HTR-8/SVneo (cell line): ENCODE data around the gene ATP6V1F.

Source experiments
- DNase-seq: peaks from one replicate; pipeline ENCODE4 v3.0.0; 2011; ENCODE audit warnings: low spot score, mixed read lengths; ENCODE audit not compliant: insufficient read length
- FAIRE-seq: peaks from 2 replicates; lab custom pipeline; 2011; peaks lifted over from hg19 to GRCh38; lab: Jason Lieb, UNC

The ATP6V1F gene

GRCh38 chr7:128865996-128866877, 3.6 kb downstream of the ATP6V1F start:
- DNase-seq (no peak), FAIRE-seq (no peak)

- no peak for DNase-seq
- no peak for FAIRE-seq
Measured at GRCh38 chr7:128867241-128867640, 4.6 kb downstream of the ATP6V1F start.

- DNase-seq (no peak), FAIRE-seq (no peak)
Measured at GRCh38 chr7:128867842-128868623, 5.4 kb downstream of the ATP6V1F start.

GRCh38 chr7:128868624-128869137, 6.0 kb downstream of the ATP6V1F start:
- FAIRE-seq: no peak
- DNase-seq: no peak

GRCh38 chr7:128869138-128869943, 6.7 kb downstream of the ATP6V1F start:
- FAIRE-seq: no peak
- DNase-seq: no peak

GRCh38 chr7:128869944-128870285, 7.3 kb downstream of the ATP6V1F start:
- DNase-seq (no peak), FAIRE-seq (no peak)

- no peak for FAIRE-seq
- no peak for DNase-seq
Measured at GRCh38 chr7:128871050-128871449, 8.4 kb downstream of the ATP6V1F start.

- no peak for FAIRE-seq
- DNase-seq: no peak
Measured at GRCh38 chr7:128872394-128872824, 9.8 kb downstream of the ATP6V1F start.

GRCh38 chr7:128873234-128873633, 10.6 kb downstream of the ATP6V1F start:
- FAIRE-seq (no peak), DNase-seq (no peak)

GRCh38 chr7:128874140-128875031, 11.7 kb downstream of the ATP6V1F start:
- DNase-seq: no peak
- FAIRE-seq: no peak

- FAIRE-seq (no peak), DNase-seq (no peak)
Measured at GRCh38 chr7:128875523-128875948, 12.9 kb downstream of the ATP6V1F start.

GRCh38 chr7:128876127-128876526, 13.5 kb downstream of the ATP6V1F start:
- FAIRE-seq: no peak
- no peak for DNase-seq

GRCh38 chr7:128876586-128876977, 13.9 kb downstream of the ATP6V1F start:
- DNase-seq (no peak), FAIRE-seq (no peak)

GRCh38 chr7:128876978-128877755, 14.5 kb downstream of the ATP6V1F start:
- FAIRE-seq: no peak

GRCh38 chr7:128877756-128878120, 15.1 kb downstream of the ATP6V1F start:
- no peak for DNase-seq
- FAIRE-seq: no peak

More at GRCh38 chr7:128876978-128877755, 14.5 kb downstream of the ATP6V1F start:
- no peak for DNase-seq

- DNase-seq (no peak), FAIRE-seq (no peak)
Measured at GRCh38 chr7:128878226-128879105, 15.8 kb downstream of the ATP6V1F start.

GRCh38 chr7:128879461-128879938, 16.8 kb downstream of the ATP6V1F start:
- FAIRE-seq (no peak), DNase-seq (no peak)
